IMR-90 (cell line): Measurements from ENCODE around the gene GCK. TPM values are rescaled to one million over a fixed set of nuclear protein-coding genes. Genes with fewer than 3 reads are reported as not detected.

Source experiments
- ATAC-seq: fragments of 200-7000 bp; cut with Tn5 transposase; 2 replicates; pipeline ENCODE4 v1.9.1; 2020; ENCODE audit warnings: low read depth, mild to moderate bottlenecking, moderate library complexity
- BruUV-seq: library from RNA; stranded (reverse); fragments of 400-500 nt; replicated peaks from 2 replicates; lab custom pipeline; 2021; lab: Mats Ljungman, UMichigan
- CTCF ChIA-PET: fragments of 300-600 bp; formaldehyde crosslinking; extraction: SDS; loops from one replicate; lab custom pipeline; 2021; ENCODE audit warnings: antibody characterized with exemption; lab: Yijun Ruan, JAX
- POLR2A ChIA-PET: fragments of 300-600 bp; sonication (Branson Sonifier 250); formaldehyde crosslinking; loops from one replicate; lab custom pipeline; 2022; ENCODE audit warnings: antibody characterized with exemption; ENCODE audit not compliant: unreplicated experiment; lab: Charles Lee
- DNase-seq: peaks from one replicate; pipeline ENCODE4 v3.0.0; 2013
- H2AFZ ChIP-seq: replicated peaks from 2 replicates; pipeline ENCODE3; 2013; ENCODE audit warnings: low read length, mild to moderate bottlenecking; ENCODE audit not compliant: poor library complexity
- H2AK5ac ChIP-seq: 2 replicates; pipeline ENCODE4 v1.6.1; 2013; ENCODE audit warnings: low read depth, low read length, inconsistent platforms
- H2AK9ac ChIP-seq: replicated peaks from 2 replicates; pipeline ENCODE3; 2013; ENCODE audit warnings: mild to moderate bottlenecking, low read depth, low read length, moderate library complexity; ENCODE audit not compliant: poor library complexity
- H2BK120ac ChIP-seq: 2 replicates; pipeline ENCODE4 v1.6.1; 2013; ENCODE audit warnings: low read depth, low read length, inconsistent platforms
- H2BK15ac ChIP-seq: 3 replicates; pipeline ENCODE4 v1.6.1; 2013; ENCODE audit warnings: low read depth, low read length, inconsistent platforms
- H2BK20ac ChIP-seq: 2 replicates; pipeline ENCODE4 v1.6.1; 2013; ENCODE audit warnings: low read depth, mild to moderate bottlenecking, inconsistent platforms, low read length, moderate library complexity
- H2BK5ac ChIP-seq: 2 replicates; pipeline ENCODE4 v1.6.1; 2013; ENCODE audit warnings: mild to moderate bottlenecking, low read depth, low read length, inconsistent platforms; ENCODE audit not compliant: poor library complexity, severe bottlenecking
- H3K14ac ChIP-seq: replicated peaks from 2 replicates; pipeline ENCODE4 v1.6.1; 2013; ENCODE audit warnings: low read depth, low read length, inconsistent platforms
- H3K18ac ChIP-seq: 2 replicates; pipeline ENCODE4 v1.6.1; 2013; ENCODE audit warnings: low read depth, low read length, control low read depth
- H3K23ac ChIP-seq: 2 replicates; pipeline ENCODE4 v1.6.1; 2013; ENCODE audit warnings: low read depth, low read length, inconsistent platforms
- H3K27ac ChIP-seq: 2 replicates; pipeline ENCODE4 v1.5.1; 2013; ENCODE audit warnings: mild to moderate bottlenecking, control low read depth, low read length; ENCODE audit not compliant: insufficient read depth
- H3K27me3 ChIP-seq: 2 replicates; pipeline ENCODE4 v1.6.1; 2013; ENCODE audit warnings: low read length; ENCODE audit not compliant: control insufficient read depth, insufficient read depth
- H3K36me3 ChIP-seq: 2 replicates; pipeline ENCODE4 v1.6.1; 2013; ENCODE audit warnings: low read length, mixed read lengths; ENCODE audit not compliant: control insufficient read depth, insufficient read depth
- H3K4ac ChIP-seq: 2 replicates; pipeline ENCODE4 v1.6.1; 2013; ENCODE audit warnings: low read depth, low read length, inconsistent platforms
- H3K4me1 ChIP-seq: 2 replicates; pipeline ENCODE4 v1.6.1; 2013; ENCODE audit warnings: low read length, mixed read lengths; ENCODE audit not compliant: control insufficient read depth, insufficient read depth
- H3K4me2 ChIP-seq: 2 replicates; pipeline ENCODE4 v1.6.1; 2013; ENCODE audit warnings: low read depth, mild to moderate bottlenecking, control low read depth, low read length, moderate library complexity
- H3K4me3 ChIP-seq: 2 replicates; pipeline ENCODE4 v1.5.1; 2013; ENCODE audit warnings: low read depth, mild to moderate bottlenecking, control low read depth, low read length, moderate library complexity; ENCODE audit not compliant: insufficient read depth
- H3K56ac ChIP-seq: 2 replicates; pipeline ENCODE4 v1.6.1; 2013; ENCODE audit warnings: low read length, inconsistent platforms; ENCODE audit not compliant: insufficient read depth; ENCODE audit errors: extremely low read depth
- H3K79me1 ChIP-seq, 2 experiments: 2 replicates each; pipeline ENCODE4 v1.6.1; 2013; ENCODE audit warnings: low read length in 2 of 2, inconsistent platforms in 1 of 2, low read depth in 1 of 2
- H3K9ac ChIP-seq: 2 replicates; pipeline ENCODE4 v1.6.1; 2013; ENCODE audit warnings: low read depth, low read length, control low read depth
- H3K9me1 ChIP-seq: 2 replicates; pipeline ENCODE4 v1.6.1; 2013; ENCODE audit warnings: low read length, inconsistent platforms; ENCODE audit not compliant: insufficient read depth
- H3K9me3 ChIP-seq: 2 replicates; pipeline ENCODE4 v1.6.1; 2013; ENCODE audit warnings: low read length; ENCODE audit not compliant: control insufficient read depth, insufficient read depth
- H4K20me1 ChIP-seq: 2 replicates; pipeline ENCODE4 v1.6.1; 2013; ENCODE audit warnings: low read length, inconsistent platforms; ENCODE audit not compliant: insufficient read depth
- H4K5ac ChIP-seq: 2 replicates; pipeline ENCODE4 v1.6.1; 2013; ENCODE audit warnings: mild to moderate bottlenecking, low read depth, low read length, control low read depth
- H4K8ac ChIP-seq, 2 experiments: 2 replicates each; pipeline ENCODE4 v1.6.1; 2013; ENCODE audit warnings: low read depth in 2 of 2, low read length in 2 of 2, control low read depth in 1 of 2, inconsistent platforms in 1 of 2
- H4K91ac ChIP-seq: 2 replicates; pipeline ENCODE4 v1.6.1; 2013; ENCODE audit warnings: low read depth, low read length, inconsistent platforms; ENCODE audit not compliant: insufficient read depth
- BHLHE40 ChIP-seq: fragments of 150-350 bp; IDR thresholded peaks from 2 replicates; pipeline ENCODE4 v1.6.1; 2016; ENCODE audit warnings: mild to moderate bottlenecking, low read depth, low read length
- CEBPB ChIP-seq: IDR thresholded peaks from 2 replicates; pipeline ENCODE4 v1.6.1; 2012; ENCODE audit warnings: low read depth, low read length, improper control_type of control experiment
- CHD1 ChIP-seq: IDR thresholded peaks from 2 replicates; pipeline ENCODE4 v1.6.1; 2012; ENCODE audit warnings: low read depth, low read length, improper control_type of control experiment
- FOS ChIP-seq: fragments of 150-350 bp; IDR thresholded peaks from 2 replicates; pipeline ENCODE4 v1.6.1; 2016; ENCODE audit warnings: low read depth, low read length
- MAFK ChIP-seq: IDR thresholded peaks from 2 replicates; pipeline ENCODE4 v1.6.1; 2012; ENCODE audit warnings: low read depth, low read length, improper control_type of control experiment
- MXI1 ChIP-seq: IDR thresholded peaks from 2 replicates; pipeline ENCODE4 v1.6.1; 2012; ENCODE audit warnings: low read depth, mild to moderate bottlenecking, low read length, moderate library complexity, borderline replicate concordance
- NFE2L2 ChIP-seq: fragments of 150-350 bp; IDR thresholded peaks from 2 replicates; pipeline ENCODE4 v1.6.1; 2016; ENCODE audit warnings: low read depth, mild to moderate bottlenecking, low read length
- RAD21 ChIP-seq: IDR thresholded peaks from 2 replicates; pipeline ENCODE4 v1.6.1; 2012; ENCODE audit warnings: low read length, improper control_type of control experiment
- RFX5 ChIP-seq: IDR thresholded peaks from 2 replicates; pipeline ENCODE4 v1.8.0; 2012; ENCODE audit warnings: low read depth, mild to moderate bottlenecking, low read length, moderate library complexity
- SMC3 ChIP-seq: fragments of 150-350 bp; IDR thresholded peaks from 2 replicates; pipeline ENCODE4 v1.6.1; 2016; ENCODE audit warnings: low read depth, mild to moderate bottlenecking, antibody characterized with exemption, low read length, moderate library complexity
- WGBS, 2 experiments: methylation state at CpG; one replicate each; pipeline versions ENCODE4 v1.1.5 to v1.1.7; 2013; ENCODE audit warnings: missing lambda C conversion rate in 2 of 2; ENCODE audit not compliant: insufficient read length in 1 of 2; ENCODE audit errors: extremely low coverage in 2 of 2; 5-methylcytosine and 5-hydroxymethylcytosine counted together
- dilution Hi-C: fragments of 300-500 bp; cut with HindIII; formaldehyde crosslinking; loops from one replicate; pipeline ENCODE4 v1.14.3; 2018; ENCODE audit warnings: low sequenced_read_pairs; ENCODE audit not compliant: unreplicated experiment
- in situ Hi-C: fragments of 300-500 bp; cut with MboI; formaldehyde crosslinking; loops from 3 replicates; pipeline ENCODE4 v1.14.3; 2019; ENCODE audit warnings: low sequenced_read_pairs, inconsistent platforms, mixed read lengths
- intact Hi-C: fragments of 100-400 bp; cut with micrococcal nuclease; formaldehyde crosslinking; loops from 2 replicates; pipeline ENCODE4 v1.10.0; 2022
- polyA plus RNA-seq, 3 experiments: library from polyadenylated mRNA; depleted of rRNA; stranded (reverse); fragments of >200 nt; gene quantifications; 2 replicates each; pipeline ENCODE4 v1.2.3, GENCODE V29; 2012; ENCODE audit warnings: low replicate concordance in 1 of 3
- total RNA-seq: library from RNA; depleted of rRNA; stranded (reverse); fragments of >200 nt; gene quantifications from 2 replicates; pipeline ENCODE4 v1.2.3, GENCODE V29; 2012
- TF ChIP-seq, protein P1 (sequence below): fragments of 150-350 bp; IDR thresholded peaks from 2 replicates; pipeline ENCODE4 v1.6.1; 2016; ENCODE audit warnings: low read depth, mild to moderate bottlenecking, low read length, moderate library complexity, borderline replicate concordance
- TF ChIP-seq, protein P2 (sequence below): fragments of 150-350 bp; IDR thresholded peaks from 2 replicates; pipeline ENCODE4 v1.6.1; 2017; ENCODE audit warnings: mild to moderate bottlenecking, antibody characterized with exemption, low read length, low read depth

The GCK gene
- total and polyA plus RNA-seq, 2 of the 4 experiments (the other 2 are of a cell fraction), result 0.14 to 0.18 TPM

DNA sequence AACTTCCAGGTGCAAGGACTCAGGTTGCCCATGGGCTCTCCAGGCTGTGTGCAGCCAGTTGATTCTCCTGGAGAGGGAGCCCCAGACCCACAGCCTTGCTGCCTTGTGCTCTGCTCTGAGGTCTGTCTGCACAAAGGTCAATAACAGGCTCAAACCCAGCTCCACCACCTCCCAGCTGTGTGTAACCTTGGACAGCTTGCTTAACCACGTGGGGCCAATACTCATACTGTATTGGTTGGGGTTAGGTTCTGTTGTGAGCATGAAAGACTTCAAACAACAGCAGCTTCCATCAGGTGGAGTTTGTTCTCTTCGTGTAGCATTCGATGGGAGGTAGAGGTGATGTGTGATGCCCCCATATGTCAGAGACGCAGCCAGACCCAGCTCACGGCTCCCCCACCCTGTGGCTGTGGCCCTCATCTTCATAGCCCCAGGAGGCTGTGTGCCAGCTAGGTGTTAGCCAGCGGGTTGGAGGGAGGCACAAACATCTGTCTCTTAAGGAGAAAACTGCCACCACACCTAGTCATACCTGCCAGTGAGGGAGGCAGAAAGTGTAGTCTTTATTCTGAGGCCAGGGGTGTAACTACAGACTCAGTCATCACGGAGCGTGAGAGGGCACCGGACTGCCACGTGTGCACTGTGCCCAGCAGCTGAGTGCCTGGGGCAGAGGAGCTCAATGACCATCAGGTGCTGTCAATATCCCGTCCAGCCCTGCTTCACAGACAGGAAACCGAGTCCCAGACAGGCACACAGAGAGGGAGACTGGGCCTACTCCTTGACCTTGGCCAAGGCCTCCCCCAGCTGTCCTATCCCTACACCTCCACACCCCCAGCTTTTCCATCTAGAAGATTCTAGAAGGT, 57.8 kb downstream of the GCK start (continued):
- no peak for TF ChIP-seq RFX5
- TF ChIP-seq SMC3, result 0 out of 2 replicates have a peak, but pooled peaks have one; percentile 15
- TF ChIP-seq CHD1, result no peak

DNA sequence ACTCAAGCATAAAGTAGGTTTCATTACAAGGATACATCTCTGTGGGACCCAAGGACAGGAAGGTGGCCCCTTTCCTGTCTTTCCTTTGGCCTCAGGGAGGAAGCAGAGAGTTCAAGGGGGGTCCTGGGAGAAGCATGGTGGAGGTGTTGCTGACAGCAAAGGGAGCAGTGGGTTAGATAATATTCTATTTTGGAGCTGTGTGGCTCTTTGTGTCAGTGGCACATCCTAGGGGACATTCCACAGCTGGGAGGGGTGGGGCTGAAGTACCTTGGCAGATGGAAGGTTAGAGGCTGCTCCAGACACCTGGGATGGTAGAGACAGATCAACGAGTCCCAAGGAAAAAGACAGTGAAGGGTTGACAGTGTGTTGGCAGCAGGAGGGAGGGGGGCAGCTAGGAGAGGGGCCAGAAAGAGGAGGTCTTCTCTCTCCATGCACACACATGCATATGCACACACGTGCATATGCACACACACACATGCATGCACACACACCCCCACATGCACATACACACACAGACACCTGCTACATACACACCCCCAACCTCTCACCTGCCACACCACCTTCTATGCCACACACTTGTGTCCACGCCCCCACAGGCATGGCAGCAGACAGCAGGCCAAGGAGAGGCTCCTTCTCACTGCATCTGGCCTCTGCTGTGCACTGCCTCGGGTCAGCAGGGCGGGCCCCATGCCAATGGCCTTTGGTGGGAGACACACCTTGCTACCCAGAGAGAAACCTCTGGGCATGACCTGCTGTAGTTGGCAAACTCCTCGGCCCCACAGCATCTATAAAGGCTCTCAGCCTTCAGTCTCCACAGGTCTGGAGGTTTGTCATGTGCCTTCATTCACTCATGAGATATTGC, 60.3 kb downstream of the GCK start:
- Histone ChIP-seq H2BK20ac (no peak overlapping the region), H3K23ac (no peak overlapping the region), H3K36me3 (no peaks in the 10 kb centered on the region), H3K27ac (no peak overlapping the region), H2AK9ac (no peak overlapping the region), H4K91ac (no peak overlapping the region), H4K8ac (no peak overlapping the region), H4K5ac (no peak overlapping the region), H3K4me1 (peaks cover 10% of the 10 kb centered on the region), H2AK5ac (no peak overlapping the region), H3K56ac (no peak overlapping the region), H3K4me2 (no peak overlapping the region), H2BK15ac (no peak overlapping the region), H2BK5ac (no peak overlapping the region), H3K14ac (no peak overlapping the region), H2BK120ac (no peak overlapping the region), H3K9ac (no peak overlapping the region), H3K4me3 (no peak overlapping the region), H4K20me1 (no peaks in the 10 kb centered on the region), H3K18ac (no peak overlapping the region), H2AFZ (peak overlapping the region; percentile 5), H3K9me3 (peaks cover 4% of the 10 kb centered on the region), H3K79me1 (peaks cover 0 to 2% of the 10 kb centered on the region in 2 experiments; a peak in 1 of 4 replicates), H3K9me1 (peaks cover 3% of the 10 kb centered on the region; the same call in 1 of the 2 replicates), H3K27me3 (no peaks in the 10 kb centered on the region), H3K4ac (no peak overlapping the region)
- DNase-seq, result no peak
- ChIA-PET CTCF (no interaction called here), POLR2A (no interaction called here)
- in situ Hi-C loops (loop anchor here (10.0 kb wide), 1 partner anchor 66 kb away; no protein-coding TSS in a partner anchor), intact Hi-C loops (no loop called here), dilution Hi-C loops (no loop called here)
- ATAC-seq, result no peak
- 58% methylated on average over 3 of the region's 6 CpGs; no CpG with 5 or more reads in 1 of the 2 experiments for WGBS, 2 experiments
- BruUV-seq, result no TSS peak
- TF ChIP-seq, protein P1, sequence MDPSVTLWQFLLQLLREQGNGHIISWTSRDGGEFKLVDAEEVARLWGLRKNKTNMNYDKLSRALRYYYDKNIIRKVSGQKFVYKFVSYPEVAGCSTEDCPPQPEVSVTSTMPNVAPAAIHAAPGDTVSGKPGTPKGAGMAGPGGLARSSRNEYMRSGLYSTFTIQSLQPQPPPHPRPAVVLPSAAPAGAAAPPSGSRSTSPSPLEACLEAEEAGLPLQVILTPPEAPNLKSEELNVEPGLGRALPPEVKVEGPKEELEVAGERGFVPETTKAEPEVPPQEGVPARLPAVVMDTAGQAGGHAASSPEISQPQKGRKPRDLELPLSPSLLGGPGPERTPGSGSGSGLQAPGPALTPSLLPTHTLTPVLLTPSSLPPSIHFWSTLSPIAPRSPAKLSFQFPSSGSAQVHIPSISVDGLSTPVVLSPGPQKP, result no peak
- TF ChIP-seq CEBPB (no peak), MXI1 (no peak), BHLHE40 (no peak), MAFK (no peak), NFE2L2 (no peak), FOS (no peak), RFX5 (no peak), RAD21 (no peak), SMC3 (no peak)
- TF ChIP-seq, protein P2, sequence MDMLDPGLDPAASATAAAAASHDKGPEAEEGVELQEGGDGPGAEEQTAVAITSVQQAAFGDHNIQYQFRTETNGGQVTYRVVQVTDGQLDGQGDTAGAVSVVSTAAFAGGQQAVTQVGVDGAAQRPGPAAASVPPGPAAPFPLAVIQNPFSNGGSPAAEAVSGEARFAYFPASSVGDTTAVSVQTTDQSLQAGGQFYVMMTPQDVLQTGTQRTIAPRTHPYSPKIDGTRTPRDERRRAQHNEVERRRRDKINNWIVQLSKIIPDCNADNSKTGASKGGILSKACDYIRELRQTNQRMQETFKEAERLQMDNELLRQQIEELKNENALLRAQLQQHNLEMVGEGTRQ, result no peak
